ENCODE measurements around the gene AQP6.

DNA sequence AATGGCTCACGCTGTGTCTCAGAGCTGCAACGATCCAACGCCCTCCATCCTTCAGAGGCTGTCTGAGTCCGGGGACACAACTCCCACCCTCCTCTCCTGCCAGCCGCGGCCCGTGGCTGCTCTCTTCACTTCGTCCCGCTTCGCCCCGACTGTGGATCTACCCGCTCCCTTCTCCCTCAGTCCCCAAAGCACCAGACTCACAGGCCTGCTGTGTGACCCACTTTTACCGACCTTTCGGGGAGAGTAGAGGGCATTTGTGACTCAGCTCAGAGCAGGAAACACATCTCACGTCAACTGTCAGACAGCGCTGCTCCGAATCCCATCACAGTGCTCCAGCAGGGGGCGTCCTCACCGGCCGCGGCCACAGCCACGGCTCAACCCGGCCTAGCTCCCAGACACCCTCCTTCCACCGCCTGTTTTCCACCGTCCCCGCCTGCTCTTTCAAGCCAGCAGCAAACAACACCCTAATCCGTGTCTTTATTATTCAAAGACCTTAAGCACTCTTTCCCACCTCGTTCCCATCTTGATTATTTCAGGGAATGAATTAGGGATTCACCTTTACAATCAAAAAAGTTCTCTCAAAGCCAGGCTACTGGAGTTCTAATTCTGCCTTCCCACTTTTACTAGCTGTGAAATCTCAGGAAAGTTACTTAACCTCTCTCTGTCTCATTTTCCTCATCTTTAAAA, 27.2 kb upstream of the AQP6 start:
- TF ChIP-seq, protein P1, sequence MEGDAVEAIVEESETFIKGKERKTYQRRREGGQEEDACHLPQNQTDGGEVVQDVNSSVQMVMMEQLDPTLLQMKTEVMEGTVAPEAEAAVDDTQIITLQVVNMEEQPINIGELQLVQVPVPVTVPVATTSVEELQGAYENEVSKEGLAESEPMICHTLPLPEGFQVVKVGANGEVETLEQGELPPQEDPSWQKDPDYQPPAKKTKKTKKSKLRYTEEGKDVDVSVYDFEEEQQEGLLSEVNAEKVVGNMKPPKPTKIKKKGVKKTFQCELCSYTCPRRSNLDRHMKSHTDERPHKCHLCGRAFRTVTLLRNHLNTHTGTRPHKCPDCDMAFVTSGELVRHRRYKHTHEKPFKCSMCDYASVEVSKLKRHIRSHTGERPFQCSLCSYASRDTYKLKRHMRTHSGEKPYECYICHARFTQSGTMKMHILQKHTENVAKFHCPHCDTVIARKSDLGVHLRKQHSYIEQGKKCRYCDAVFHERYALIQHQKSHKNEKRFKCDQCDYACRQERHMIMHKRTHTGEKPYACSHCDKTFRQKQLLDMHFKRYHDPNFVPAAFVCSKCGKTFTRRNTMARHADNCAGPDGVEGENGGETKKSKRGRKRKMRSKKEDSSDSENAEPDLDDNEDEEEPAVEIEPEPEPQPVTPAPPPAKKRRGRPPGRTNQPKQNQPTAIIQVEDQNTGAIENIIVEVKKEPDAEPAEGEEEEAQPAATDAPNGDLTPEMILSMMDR (IDR thresholded peaks at IDR 0.05; ENCODE audit: borderline replicate concordance, extremely low read depth, low read length, poor library complexity, severe bottlenecking), result peak; percentile 93
- no peak for TF ChIP-seq EZH2 (IDR thresholded peaks at IDR 0.05; ENCODE audit: borderline replicate concordance, low read depth, low read length, severe bottlenecking)
